ENCODE results near the gene SYNE4.
A peak's percentile ranks its signal among the peaks of the same experiment; 100 is the strongest.

The SYNE4 gene

GRCh38 chr19:36025541-36025940 is 16.9 kb upstream of the SYNE4 start:
- DNase-seq: no peak

- no peak for DNase-seq
Observed at GRCh38 chr19:36023432-36023831, 14.8 kb upstream of the SYNE4 start.

- no peak for DNase-seq
Observed at GRCh38 chr19:36019061-36019670, 10.6 kb upstream of the SYNE4 start.

GRCh38 chr19:36014012-36014924 is 5.7 kb upstream of the SYNE4 start, which contains the start of gene ALKBH6:
ALKBH6 (minus strand) TSS chr19:36014213; CDS start chr19:36013397, 816 bp downstream.
- DNase-seq: peak; percentile 98

- DNase-seq: no peak
Observed at GRCh38 chr19:36013280-36014011, 4.8 kb upstream of the SYNE4 start.

GRCh38 chr19:36010402-36010801 is 1.8 kb upstream of the SYNE4 start:
- DNase-seq: no peak

GRCh38 chr19:36009633-36010379 is 1.2 kb upstream of the SYNE4 start:
- DNase-seq: no peak

GRCh38 chr19:36009220-36009619 is 607 bp upstream of the SYNE4 start:
- DNase-seq: no peak

GRCh38 chr19:36006955-36007354 is 1.7 kb downstream of the SYNE4 start:
- no peak for DNase-seq

GRCh38 chr19:36003284-36003683 is 5.3 kb downstream of the SYNE4 start:
- DNase-seq: no peak

- no peak for DNase-seq
Observed at GRCh38 chr19:36001605-36002004, 7.0 kb downstream of the SYNE4 start.

GRCh38 chr19:35996777-35997176 is 11.8 kb downstream of the SYNE4 start:
- DNase-seq: no peak

- DNase-seq: peak; percentile 82
Observed at GRCh38 chr19:35995048-35995993, 13.3 kb downstream of the SYNE4 start, which contains the start of gene SDHAF1. SDHAF1 (plus strand) TSS chr19:35995188; CDS start chr19:35995275, 87 bp downstream.

- DNase-seq: no peak
Observed at GRCh38 chr19:35993923-35994598, 14.6 kb downstream of the SYNE4 start.

- DNase-seq: no peak
Observed at GRCh38 chr19:35992907-35993765, 15.5 kb downstream of the SYNE4 start.

GRCh38 chr19:35991731-35992450 is 16.7 kb downstream of the SYNE4 start:
- no peak for DNase-seq

GRCh38 chr19:35990771-35991730 is 17.6 kb downstream of the SYNE4 start:
- no peak for DNase-seq

GRCh38 chr19:35990156-35990555 is 18.5 kb downstream of the SYNE4 start:
- no peak for DNase-seq

Data from effector CD8-positive, alpha-beta T cell (primary cell).